Measurements from ENCODE around the gene TBC1D23.
"Not testable (repeated sequence)": the region's sequence is repeated elsewhere in the genome, so short reads cannot be mapped to it uniquely, and the experiment has no call there.

The TBC1D23 gene

DNA sequence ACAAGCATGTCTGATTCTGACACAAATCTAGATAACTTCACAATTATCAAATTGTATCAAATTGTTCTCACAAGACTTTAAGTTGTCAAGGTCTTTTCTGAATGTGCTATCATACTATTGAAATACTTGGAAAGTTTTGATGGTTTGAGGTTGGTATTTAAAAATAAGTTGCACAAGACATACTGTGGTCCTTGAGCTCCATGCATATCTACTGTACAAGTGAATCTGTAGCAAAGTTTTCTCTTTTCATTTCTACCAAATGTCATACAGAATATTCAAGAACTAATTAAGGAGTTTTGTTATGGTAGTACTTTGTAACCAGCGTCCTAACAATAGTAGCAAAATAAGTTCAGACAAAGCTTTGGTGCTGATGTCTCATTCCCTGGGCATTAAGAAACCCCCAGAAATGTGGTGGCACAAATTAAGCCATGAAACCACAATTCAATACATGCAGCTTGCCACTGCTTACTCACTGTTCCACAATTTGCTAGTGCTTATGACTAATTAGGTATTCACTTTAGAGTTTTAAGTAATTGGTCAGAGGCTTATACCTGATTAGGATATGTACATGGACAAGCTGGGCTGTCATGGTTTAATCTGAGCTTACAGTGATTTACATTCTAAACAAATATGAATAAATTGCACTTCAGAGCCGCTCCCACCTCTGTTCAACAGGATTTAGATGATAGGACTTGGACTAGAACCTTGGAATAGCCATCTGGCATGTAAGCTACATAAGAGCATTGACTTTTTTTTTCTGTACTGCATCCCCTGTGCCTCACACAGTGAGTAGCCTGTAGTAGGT, 8.8 kb downstream of the TBC1D23 start:
- peak; percentile 94 for DNase-seq (ENCODE audit: low read depth)
- TF ChIP-seq CTCF (conservative IDR thresholded peaks at IDR 0.05; ENCODE audit: control insufficient read depth, insufficient read depth, low read depth, low read length) = no peak
- H3K4me3 ChIP-seq (ENCODE audit: control insufficient read depth, low read depth, low read length) = no peak overlapping the region

DNA sequence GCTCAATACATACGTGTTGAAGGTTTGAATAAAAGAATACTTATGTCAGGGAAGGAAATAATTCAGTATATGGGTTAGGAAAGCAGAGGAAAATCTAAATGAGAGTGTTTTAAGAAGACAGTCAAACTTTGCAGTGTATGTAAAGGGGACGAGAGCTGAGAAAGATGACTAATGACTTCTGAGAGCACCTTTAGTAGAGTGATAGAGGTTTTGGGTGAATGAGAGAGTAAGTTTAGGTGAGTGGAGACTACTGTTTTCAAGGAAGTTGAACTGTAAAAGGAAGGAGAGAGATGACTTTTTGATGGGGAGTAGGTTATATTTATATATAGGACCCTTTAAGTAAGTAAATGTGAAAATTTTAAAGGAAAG, 9.4 kb downstream of the TBC1D23 start:
- no peak for DNase-seq (ENCODE audit: low read depth)
- TF ChIP-seq CTCF (conservative IDR thresholded peaks at IDR 0.05; ENCODE audit: control insufficient read depth, insufficient read depth, low read depth, low read length) = no peak
- no peak overlapping the region for H3K4me3 ChIP-seq (ENCODE audit: control insufficient read depth, low read depth, low read length)

DNA sequence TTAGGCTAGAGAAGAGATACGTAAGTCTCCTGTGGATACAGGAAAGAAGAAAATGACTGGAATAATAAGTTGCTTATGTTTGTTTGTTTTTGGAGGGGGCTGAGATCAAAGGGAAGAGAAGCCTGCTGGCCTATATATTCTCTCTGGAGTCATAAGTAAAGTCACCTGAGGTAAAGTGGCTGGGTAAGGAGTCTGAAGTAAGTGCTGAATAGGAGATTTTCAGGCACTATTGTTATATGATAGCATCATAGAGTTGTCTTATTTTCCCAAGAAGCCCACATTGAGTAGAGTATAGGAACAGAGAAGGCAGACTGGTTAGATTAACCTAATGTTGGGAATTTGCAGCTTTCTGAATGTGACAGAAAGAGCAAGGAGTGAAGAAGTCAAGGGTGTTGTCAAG, 10.7 kb downstream of the TBC1D23 start:
- no peak for TF ChIP-seq CTCF (conservative IDR thresholded peaks at IDR 0.05; ENCODE audit: control insufficient read depth, insufficient read depth, low read depth, low read length)
- H3K4me3 ChIP-seq (ENCODE audit: control insufficient read depth, low read depth, low read length) = no peak overlapping the region

GRCh38 chr3:100272797-100273611, 12.2 kb downstream of the TBC1D23 start:
- not testable (repeated sequence) for H3K4me3 ChIP-seq (ENCODE audit: control insufficient read depth, low read depth, low read length); DNase-seq (ENCODE audit: low read depth)

More for the DNA sequence above, 10.7 kb downstream of the TBC1D23 start:
- DNase-seq (ENCODE audit: low read depth) = no peak

- H3K4me3 ChIP-seq (ENCODE audit: control insufficient read depth, low read depth, low read length) = no peak overlapping the region
- no peak for TF ChIP-seq CTCF (conservative IDR thresholded peaks at IDR 0.05; ENCODE audit: control insufficient read depth, insufficient read depth, low read depth, low read length)
- no peak for DNase-seq (ENCODE audit: low read depth)
Observed at GRCh38 chr3:100274361-100274760, 13.6 kb downstream of the TBC1D23 start.

DNA sequence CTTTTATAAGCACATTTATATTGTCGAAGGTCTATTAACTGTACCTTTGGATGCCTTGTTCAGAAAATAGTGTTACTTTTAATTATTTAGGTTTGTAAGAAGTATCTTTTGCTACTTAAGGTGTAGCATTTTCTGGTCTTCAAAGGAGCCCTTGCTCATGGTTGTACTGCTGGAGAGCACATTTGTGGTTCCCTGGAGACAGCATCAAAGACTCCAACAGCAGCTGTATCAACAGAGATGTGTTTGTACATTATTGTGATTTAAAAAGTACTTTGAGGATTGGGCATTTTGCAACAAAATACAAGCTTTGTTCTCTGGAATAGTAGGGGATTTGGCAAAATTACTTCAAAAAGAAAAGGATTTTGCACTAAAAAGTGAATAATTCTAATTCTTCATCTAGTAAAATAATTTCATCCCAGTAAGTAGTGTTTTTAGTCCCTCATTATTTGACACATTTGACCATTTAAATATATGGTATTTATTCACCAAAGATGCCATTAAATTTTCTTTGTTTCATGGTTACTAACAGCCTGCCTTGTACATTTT, 16.5 kb downstream of the TBC1D23 start:
- no peak for TF ChIP-seq CTCF (conservative IDR thresholded peaks at IDR 0.05; ENCODE audit: control insufficient read depth, insufficient read depth, low read depth, low read length)
- H3K4me3 ChIP-seq (ENCODE audit: control insufficient read depth, low read depth, low read length) = no peak overlapping the region
- peak; percentile 55 for DNase-seq (ENCODE audit: low read depth)

DNA sequence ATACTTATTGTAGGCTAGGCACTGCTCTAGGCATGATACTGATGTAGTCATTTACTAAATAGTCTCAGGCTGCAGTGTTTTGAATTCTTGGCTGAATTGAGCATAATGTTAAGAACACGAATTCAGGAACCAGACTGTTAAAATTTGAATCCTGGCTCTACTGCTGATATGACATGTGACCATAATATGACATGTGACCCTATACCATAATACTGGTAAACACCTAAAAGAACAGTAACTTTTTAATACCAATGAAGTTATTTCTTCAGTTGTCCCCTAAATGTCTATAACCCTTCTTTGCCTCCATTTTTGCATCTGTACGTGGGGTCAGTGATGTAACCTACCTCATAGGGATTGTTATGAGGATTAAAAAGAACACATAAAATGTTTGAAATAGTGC, 18.1 kb downstream of the TBC1D23 start:
- no peak for TF ChIP-seq CTCF (conservative IDR thresholded peaks at IDR 0.05; ENCODE audit: control insufficient read depth, insufficient read depth, low read depth, low read length)
- no peak overlapping the region for H3K4me3 ChIP-seq (ENCODE audit: control insufficient read depth, low read depth, low read length)
- no peak for DNase-seq (ENCODE audit: low read depth)

Measured in fibroblast of mammary gland (primary cell).